GM08714 (cell line): ENCODE measurements around the gene P2RX5.

ENCODE experiments used
- H3K4me3 ChIP-seq: fragments of 200-500 bp; sonication (Bioruptor generic); 2 replicates; pipeline ENCODE4 v1.5.1; 2014; ENCODE audit warnings: mild to moderate bottlenecking, low read length, inconsistent platforms
- ZNF274 ChIP-seq: IDR thresholded peaks from 2 replicates; pipeline ENCODE4 v1.6.1; 2012; ENCODE audit warnings: mild to moderate bottlenecking, low read depth, low read length

Gene P2RX5

DNA sequence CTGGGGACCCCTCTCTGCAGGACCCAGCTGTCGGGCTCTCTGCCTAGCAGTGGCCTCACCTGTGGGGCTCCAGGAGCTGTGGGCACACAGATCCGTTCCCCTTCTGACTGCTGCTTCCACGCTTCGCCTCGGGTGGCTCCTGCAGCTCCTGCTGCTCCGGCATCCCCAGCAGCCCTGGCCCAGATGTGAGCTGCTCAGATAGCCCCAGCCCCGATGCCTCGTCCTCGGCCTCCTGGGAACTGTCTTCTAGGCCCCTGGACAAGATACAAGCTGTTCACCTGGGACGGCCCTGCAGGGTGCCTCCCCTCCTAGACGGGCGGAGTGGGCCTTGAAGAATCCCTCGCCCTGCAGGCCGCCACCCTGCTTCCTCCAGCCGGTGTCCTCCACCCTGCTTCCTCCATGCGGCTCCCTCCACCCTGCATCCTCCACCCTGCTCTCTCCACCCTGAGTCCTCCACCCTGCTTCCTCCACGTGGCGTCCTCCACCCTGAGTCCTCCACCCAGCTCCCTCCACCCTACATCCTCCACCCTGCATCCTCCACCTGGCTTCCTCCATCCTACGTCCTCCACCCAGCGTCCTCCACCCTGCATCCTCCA, 16.3 kb downstream of the P2RX5 start:
- no peak for TF ChIP-seq ZNF274

DNA sequence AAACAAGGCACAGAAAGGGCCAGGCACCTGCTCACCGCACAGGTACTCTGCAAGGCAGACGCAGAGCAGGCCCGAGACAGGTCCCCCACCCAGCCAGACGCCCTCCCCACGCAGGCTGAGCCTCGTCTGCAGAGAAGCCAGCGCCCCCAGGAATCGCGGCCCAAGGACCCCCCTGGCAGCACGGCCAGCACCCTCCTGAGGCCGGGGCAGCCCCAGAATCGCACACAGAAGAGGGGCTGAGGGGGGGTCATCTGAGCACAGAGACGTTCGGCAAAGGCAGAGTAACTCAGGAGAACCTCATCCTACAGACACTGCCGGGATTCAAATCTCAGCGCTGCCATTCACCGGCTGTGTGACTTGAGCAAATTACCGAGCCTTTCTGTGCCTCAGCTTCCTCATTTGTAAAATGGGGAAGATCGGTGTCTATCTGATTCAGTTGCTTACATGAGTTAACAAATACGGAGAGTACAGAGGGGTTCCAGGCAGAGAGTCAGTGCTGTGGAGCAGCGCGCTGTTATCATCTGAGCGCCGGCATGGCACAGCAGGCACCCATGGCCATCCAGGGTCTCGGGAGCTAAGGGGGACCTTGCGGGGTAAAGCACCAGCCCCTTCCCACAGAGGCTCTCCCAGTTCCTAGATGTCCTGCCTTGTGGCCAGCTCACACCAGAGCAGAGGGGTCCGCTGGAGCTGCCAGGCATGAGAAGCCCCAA, 17.0 kb downstream of the P2RX5 start:
- no peak for TF ChIP-seq ZNF274
- no peak overlapping the region for H3K4me3 ChIP-seq

More for the DNA sequence above, 16.3 kb downstream of the P2RX5 start:
- H3K4me3 ChIP-seq = no peak overlapping the region

DNA sequence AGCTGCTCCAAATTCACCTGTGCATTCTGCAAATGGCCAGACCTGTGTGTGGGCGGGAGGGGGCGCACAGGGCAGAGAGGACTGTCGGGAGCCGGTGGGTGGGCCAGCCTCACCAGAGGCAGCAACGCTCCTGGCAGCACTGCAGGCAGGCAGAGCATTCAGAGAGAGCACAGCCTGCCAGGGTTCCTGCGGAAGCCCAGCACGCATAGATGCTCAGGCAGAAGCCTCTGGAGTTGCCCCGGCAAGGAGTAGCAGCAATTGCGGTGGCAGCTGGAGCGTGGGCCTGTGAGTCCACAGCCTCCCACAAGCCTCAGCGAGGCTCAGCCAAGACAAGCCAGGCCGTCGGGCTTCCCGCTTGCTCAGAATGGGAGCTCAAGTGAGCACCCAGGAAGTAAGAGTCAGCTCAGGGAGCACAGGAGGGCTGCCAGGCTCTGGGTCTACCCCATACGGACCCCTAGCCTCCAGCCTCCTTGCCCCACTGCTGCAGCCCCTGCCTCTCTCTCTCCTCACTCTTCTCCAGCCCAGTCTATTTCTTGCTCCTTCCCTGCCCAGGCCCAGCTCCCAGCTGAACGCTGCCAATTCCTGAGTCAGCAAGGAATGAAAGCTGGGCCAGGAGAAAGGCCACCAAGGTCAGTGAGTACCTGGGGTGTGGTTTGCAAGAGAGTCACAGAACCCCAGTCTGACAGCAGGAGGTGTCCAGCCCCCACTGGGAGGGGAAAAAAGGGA, 17.7 kb downstream of the P2RX5 start:
- no peak overlapping the region for H3K4me3 ChIP-seq
- TF ChIP-seq ZNF274 = no peak

DNA sequence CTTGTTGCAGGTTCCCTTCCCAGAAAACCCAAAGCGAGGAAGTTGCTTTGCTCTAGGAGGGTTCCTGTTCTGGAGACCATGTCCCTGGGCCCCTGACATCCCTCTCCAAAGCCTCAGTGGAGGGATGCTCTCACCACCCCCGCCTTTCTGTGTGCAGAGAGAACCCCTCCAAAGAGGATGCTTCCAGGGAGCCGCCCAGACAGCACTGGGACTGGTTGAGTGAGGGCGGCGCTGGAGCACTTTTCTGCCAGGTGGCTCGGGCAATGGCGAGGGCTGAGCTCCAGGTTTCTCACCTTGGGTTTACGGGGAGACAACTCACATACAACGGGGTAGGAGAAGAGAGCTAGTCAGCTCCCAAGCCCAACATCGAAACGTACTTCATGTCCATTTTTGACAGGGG, 20.1 kb downstream of the P2RX5 start:
- TF ChIP-seq ZNF274 = no peak
- no peak overlapping the region for H3K4me3 ChIP-seq

DNA sequence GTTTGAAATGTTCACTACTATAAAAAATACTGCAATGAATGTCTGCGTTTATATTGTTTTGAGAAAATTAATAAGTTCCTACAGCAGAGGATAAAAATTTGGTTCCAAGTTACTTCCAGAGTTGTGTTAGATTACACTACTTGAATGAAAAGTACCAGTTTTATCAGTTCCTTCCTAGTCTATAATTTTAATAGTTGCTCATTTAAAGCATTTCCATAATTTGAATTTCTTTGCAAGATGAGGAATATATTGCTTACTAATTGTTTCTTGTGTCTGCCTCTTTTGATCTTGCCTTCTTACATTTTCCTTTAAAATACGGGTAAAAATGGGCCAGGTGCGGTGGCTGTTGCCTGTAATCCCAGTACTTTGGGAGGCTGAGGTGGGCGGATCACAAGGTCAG, 23.4 kb downstream of the P2RX5 start:
- no peak overlapping the region for H3K4me3 ChIP-seq
- TF ChIP-seq ZNF274 = no peak

DNA sequence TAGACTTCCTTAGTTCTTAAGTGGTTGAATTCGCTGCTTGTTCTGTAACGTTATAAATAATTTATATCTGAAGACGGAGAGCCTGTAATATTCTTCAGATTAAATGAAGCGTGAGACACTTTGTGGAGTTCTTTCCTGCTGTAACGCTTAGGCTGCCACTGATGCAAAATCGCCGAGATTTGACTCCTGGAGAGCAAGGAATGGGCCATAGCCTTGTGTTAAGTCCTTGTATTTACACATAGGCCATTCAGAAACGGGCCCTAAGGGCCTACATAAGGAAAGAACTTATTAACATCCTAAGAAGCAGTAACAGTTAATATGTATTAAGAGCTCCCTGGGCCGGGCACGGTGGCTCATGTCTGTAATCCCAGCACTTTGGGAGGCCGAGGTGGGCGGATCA, 26.4 kb downstream of the P2RX5 start:
- H3K4me3 ChIP-seq = peak overlapping the region; percentile 80
- TF ChIP-seq ZNF274 = no peak

DNA sequence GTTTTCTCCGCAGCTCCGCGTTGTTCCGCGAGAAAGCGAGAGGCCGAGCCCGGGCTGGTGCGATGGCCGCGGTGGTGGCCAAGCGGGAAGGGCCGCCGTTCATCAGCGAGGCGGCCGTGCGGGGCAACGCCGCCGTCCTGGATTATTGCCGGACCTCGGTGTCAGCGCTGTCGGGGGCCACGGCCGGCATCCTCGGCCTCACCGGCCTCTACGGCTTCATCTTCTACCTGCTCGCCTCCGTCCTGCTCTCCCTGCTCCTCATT, 26.9 kb downstream of the P2RX5 start:
- TF ChIP-seq ZNF274 = no peak
- H3K4me3 ChIP-seq = peak overlapping the region; percentile 80

DNA sequence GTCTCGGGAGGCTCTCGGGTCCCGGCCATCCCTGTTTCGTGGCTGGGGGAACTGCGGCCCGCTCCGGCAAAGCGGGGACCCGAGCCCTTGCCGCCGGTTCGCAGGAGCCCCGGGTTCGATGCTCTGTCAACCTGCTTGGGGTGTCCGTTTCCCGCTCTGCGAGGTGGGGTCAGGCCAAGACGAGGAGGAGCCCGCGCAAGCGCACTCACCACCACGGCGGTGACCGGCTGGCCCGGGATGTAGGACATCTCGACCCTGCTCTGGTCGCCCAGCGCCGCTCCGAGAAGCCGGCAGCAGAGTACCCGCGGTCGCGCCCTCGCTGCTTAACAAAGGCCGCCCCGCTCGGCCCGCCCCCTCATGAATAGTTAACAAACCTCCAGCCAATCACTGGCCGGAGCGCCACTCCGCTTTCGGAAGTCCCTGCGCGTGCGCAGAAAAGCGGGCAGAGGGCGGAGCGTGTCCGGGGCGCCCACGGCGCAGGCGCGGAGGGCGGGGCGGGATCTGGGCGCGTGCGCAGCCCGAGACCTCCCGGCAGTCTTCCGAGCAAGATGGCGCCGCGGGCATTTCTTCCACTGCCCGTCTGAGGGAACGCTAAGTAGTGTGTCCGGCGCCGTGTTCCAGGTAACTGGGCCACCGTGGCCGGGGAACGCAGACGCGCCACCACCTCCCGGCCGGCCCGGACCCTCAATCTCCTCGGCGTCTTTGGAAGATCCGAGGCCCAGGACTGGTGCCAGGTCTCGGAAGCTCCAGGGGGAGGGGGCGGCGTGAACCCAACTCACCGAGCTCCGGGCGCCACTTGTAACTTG, 27.5 kb downstream of the P2RX5 start, which contains the start of the genes EMC6 and TAX1BP3:
Gene EMC6, plus strand, starts transcription at position 534 of the 806 bp plus-strand sequence. CDS start 335 bp downstream, outside the sequence.
Gene TAX1BP3, minus strand, starts transcription at position 300 of the 806 bp plus-strand sequence. Its CDS starts 52 bp downstream, at position 248.
- no peak for TF ChIP-seq ZNF274
- peak within 1 kb of the TSS; percentile 87 for H3K4me3 ChIP-seq

DNA sequence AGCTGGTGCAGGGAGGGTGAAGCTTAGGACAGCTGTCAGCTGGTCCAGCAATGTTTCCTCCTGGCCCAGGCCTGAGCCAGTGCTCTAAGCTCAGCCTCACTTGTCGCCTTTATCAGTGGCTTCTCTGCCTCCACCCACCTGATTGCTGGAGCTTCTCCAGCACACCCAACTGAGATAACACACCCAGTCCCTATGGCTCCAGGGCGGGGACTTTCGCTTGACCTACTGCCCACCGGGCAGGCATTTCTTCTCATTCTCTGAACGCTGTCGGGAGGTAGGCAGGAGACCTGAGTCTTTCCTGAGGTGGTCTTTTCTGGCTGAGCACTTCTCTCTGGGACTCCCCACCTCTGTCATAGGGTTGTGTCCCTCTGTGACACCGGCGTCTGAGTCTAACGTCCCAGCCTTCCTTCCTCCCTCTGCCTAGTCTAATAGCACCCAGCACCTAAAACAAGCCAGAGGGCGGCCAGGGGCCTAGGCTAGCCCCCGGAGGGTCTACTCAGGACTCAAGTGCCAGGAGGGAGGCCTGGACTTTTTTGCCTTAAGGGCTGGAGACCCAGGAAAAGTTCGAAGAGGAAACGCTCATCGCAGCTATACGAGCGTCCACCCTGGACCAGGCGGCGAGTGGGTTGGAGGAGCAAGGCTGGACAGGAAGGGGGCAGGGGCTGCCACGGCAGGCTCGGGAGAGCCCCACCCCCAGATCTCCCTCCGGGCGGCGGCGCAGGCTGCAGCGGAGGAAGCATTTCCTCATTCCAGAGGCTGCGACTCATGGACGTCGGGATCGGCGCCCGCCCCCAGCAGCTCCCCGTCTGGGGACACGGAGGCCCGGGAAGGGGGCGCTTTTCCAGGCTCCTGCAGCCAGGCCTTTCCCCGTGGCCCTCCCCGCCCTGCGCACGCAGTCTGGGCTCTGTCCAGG, 28.3 kb downstream of the P2RX5 start:
- peak overlapping the region; percentile 87 for H3K4me3 ChIP-seq
- TF ChIP-seq ZNF274 = no peak

DNA sequence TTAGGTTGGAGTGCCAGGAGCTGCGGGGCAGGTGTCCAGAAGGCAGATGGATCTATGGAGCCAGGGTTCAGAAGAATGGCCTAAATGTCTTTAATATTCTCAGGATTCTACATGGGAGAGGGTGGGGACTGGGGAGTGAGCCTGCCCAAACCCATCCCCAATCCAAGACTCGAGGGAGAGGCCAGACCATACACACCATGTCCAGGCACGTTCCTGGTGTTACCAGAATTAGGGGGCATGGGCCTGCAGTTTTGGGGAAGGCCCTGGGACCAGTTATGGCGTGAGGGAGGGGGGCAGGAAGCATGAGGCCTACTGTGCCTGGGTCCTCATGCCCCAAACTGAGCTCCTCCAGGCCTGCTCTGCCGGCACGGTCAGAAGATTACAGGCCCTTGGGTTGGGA, 29.4 kb downstream of the P2RX5 start:
- no peak for TF ChIP-seq ZNF274

DNA sequence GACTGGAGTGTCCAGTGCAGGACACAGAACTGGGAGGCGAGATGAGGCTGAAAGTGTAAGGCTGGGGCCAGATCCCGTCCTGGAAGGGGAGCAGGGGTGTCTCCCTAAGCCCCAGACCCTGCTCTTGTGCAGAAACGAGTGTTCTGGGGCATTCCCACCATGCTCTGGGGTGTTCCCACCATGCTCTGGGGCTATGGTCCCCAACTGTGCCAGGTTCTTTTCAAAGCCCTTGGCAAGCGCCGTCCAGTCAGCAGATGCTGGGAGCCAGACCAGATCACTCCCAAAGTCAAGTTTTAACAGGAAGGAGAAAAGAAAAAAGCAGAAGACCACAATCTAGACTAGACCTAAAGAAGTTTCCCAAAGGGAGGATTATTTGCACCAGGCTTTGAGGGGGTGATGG, 30.1 kb downstream of the P2RX5 start:
- TF ChIP-seq ZNF274 = no peak
- H3K4me3 ChIP-seq = no peak overlapping the region

More for the DNA sequence above, 29.4 kb downstream of the P2RX5 start:
- H3K4me3 ChIP-seq = no peak overlapping the region

DNA sequence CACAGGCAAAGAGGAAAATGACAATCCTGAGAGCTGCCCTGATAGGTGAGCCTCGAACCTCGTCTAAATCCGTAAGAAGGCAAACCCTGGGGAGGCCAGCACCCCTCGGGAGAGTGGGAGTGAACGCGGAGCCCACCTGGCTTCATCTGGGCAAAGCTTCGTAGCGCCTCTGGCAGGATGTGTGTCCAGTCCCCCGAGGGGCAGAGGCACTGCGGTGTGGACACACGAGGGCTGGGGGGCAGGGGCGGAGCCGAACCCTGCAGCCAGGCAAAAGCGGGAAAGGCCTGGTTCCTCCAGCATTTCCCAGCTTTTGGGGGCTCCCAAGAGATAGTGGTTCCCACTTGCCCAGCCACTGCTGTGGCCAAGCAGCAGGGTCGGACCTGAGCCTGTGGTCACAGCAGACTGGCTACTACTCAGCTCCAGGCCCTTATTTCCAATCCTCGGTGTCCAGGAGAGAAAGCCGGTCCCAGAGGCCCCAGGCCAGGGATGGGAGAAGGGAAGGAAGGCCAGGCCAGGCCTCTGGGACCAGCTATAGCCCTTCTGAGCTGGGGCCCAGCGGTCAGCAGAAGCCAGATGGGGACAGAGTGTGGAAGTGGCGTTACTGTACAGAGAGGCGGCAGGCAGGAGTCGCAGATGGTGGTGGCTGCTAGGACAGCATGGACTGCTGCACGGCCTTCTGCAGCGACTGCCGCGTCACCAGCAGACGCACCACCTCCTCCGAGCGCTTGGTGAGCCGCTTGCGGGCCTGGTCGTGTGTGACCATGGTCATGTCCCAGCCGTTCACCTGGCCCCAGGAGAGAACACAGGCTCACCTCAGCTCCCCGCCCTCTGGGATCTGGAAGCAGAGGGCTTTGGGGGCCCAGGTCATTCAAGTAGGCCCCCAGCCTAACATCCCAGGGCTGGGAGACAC, 32.6 kb downstream of the P2RX5 start:
- no peak overlapping the region for H3K4me3 ChIP-seq
- no peak for TF ChIP-seq ZNF274
